Measurements from ENCODE around the gene CD37.

GRCh38 chr19:49338023-49338677 lies 2.9 kb downstream of the CD37 start:
- TF ChIP-seq CTCF (IDR thresholded peaks at IDR 0.05; ENCODE audit: insufficient read depth, low read length, poor library complexity, severe bottlenecking) (no peak), EZH2phosphoT487 (conservative IDR thresholded peaks at IDR 0.05; ENCODE audit: low read length) (no peak)
